Measurements from ENCODE around the gene CCDC97. TPM values are rescaled to one million over a fixed set of nuclear protein-coding genes. Genes with fewer than 3 reads are reported as not detected.

CCDC97 gene
- polyA plus RNA-seq, 1 donor from 2014 or later, result 4.9 TPM

GRCh38 chr19:41356984-41357739, 47.2 kb downstream of the CCDC97 start:
- no peaks in the 10 kb centered on the region for H3K9me2 ChIP-seq (ENCODE audit: insufficient read depth, low read length)
- peaks cover 25% of the 10 kb centered on the region for H3K27me3 ChIP-seq (ENCODE audit: insufficient read depth, low read depth, low read length)
- H3K36me3 ChIP-seq (ENCODE audit: insufficient read depth, low read length), result no peaks in the 10 kb centered on the region
- H3F3A ChIP-seq (ENCODE audit: insufficient read depth, low read length, poor library complexity, severe bottlenecking), result no peaks in the 10 kb centered on the region
- no peak overlapping the region for H3K4me3 ChIP-seq (ENCODE audit: low read length)
- H3K9ac ChIP-seq (ENCODE audit: low read length), result no peak overlapping the region
- H3K4me2 ChIP-seq (ENCODE audit: low read length), result no peak overlapping the region
- H2AFZ ChIP-seq (ENCODE audit: low read depth, low read length), result no peak overlapping the region
- H3K79me2 ChIP-seq (replicated peaks; ENCODE audit: insufficient read depth, low read length), result no peaks in the 10 kb centered on the region
- no peaks in the 10 kb centered on the region for H3K9me3 ChIP-seq (ENCODE audit: low read length)
- no peaks in the 10 kb centered on the region for H4K20me1 ChIP-seq (ENCODE audit: insufficient read depth)
- H3K27ac ChIP-seq (ENCODE audit: low read length), result no peak overlapping the region
- TF ChIP-seq POLR2AphosphoS5 (IDR thresholded peaks at IDR 0.05) (no peak), REST (IDR thresholded peaks at IDR 0.05; ENCODE audit: borderline replicate concordance) (no peak), EZH2 (IDR thresholded peaks at IDR 0.05; ENCODE audit: borderline replicate concordance, insufficient read depth, low read length, poor library complexity, severe bottlenecking) (no peak), CTCF (IDR thresholded peaks at IDR 0.05; ENCODE audit: poor library complexity, severe bottlenecking) (no peak), EP300 (conservative IDR thresholded peaks at IDR 0.05; ENCODE audit: poor library complexity, severe bottlenecking) (no peak), MXI1 (conservative IDR thresholded peaks at IDR 0.05; ENCODE audit: poor library complexity, severe bottlenecking) (no peak), RAD21 (conservative IDR thresholded peaks at IDR 0.05) (no peak), TAF1 (IDR thresholded peaks at IDR 0.05; ENCODE audit: low read depth) (no peak), SMC3 (conservative IDR thresholded peaks at IDR 0.05; ENCODE audit: poor library complexity) (no peak)

- no peak overlapping the region for H2AFZ ChIP-seq (ENCODE audit: low read depth, low read length)
- no peaks in the 10 kb centered on the region for H3K79me2 ChIP-seq (replicated peaks; ENCODE audit: insufficient read depth, low read length)
- TF ChIP-seq CTCF (IDR thresholded peaks at IDR 0.05; ENCODE audit: poor library complexity, severe bottlenecking) (no peak), MXI1 (conservative IDR thresholded peaks at IDR 0.05; ENCODE audit: poor library complexity, severe bottlenecking) (no peak), EZH2 (IDR thresholded peaks at IDR 0.05; ENCODE audit: borderline replicate concordance, insufficient read depth, low read length, poor library complexity, severe bottlenecking) (no peak), POLR2AphosphoS5 (IDR thresholded peaks at IDR 0.05) (no peak), EP300 (conservative IDR thresholded peaks at IDR 0.05; ENCODE audit: poor library complexity, severe bottlenecking) (no peak), TAF1 (IDR thresholded peaks at IDR 0.05; ENCODE audit: low read depth) (no peak)
Observed at GRCh38 chr19:41357746-41358145, 47.8 kb downstream of the CCDC97 start.

More at GRCh38 chr19:41357746-41358145, 47.8 kb downstream of the CCDC97 start:
- Histone ChIP-seq H3K4me2 (ENCODE audit: low read length) (no peak overlapping the region), H3K27me3 (ENCODE audit: insufficient read depth, low read depth, low read length) (peaks cover 19% of the 10 kb centered on the region), H3K9ac (ENCODE audit: low read length) (no peak overlapping the region), H3K9me3 (ENCODE audit: low read length) (no peaks in the 10 kb centered on the region), H3K36me3 (ENCODE audit: insufficient read depth, low read length) (no peaks in the 10 kb centered on the region), H3K9me2 (ENCODE audit: insufficient read depth, low read length) (no peaks in the 10 kb centered on the region), H3K27ac (ENCODE audit: low read length) (no peak overlapping the region), H3K4me3 (ENCODE audit: low read length) (no peak overlapping the region), H3F3A (ENCODE audit: insufficient read depth, low read length, poor library complexity, severe bottlenecking) (no peaks in the 10 kb centered on the region), H4K20me1 (ENCODE audit: insufficient read depth) (no peaks in the 10 kb centered on the region)

All from neural cell (in vitro differentiated cells).